ENCODE results near the gene GUCY2C.

Gene GUCY2C

DNA sequence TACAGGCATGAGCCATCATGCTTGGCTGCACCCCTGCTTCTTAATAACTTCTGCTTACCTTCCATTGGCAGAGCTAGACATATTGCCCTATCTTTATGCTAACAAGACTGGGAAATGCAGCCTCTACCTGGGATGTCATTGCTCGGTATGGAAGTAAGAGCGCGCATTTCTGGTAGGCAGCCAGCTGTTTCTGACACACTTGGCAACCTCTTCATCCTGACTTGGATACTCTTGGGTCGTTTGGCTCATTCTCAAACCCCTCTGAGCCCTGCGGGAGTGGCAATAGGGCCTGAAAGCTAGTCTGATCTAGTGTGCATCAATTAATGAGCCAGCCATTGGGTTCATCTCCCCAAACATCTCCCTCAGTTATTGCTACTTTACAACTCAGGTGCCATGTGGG, 123.3 kb downstream of the GUCY2C start:
- TF ChIP-seq, protein P1, sequence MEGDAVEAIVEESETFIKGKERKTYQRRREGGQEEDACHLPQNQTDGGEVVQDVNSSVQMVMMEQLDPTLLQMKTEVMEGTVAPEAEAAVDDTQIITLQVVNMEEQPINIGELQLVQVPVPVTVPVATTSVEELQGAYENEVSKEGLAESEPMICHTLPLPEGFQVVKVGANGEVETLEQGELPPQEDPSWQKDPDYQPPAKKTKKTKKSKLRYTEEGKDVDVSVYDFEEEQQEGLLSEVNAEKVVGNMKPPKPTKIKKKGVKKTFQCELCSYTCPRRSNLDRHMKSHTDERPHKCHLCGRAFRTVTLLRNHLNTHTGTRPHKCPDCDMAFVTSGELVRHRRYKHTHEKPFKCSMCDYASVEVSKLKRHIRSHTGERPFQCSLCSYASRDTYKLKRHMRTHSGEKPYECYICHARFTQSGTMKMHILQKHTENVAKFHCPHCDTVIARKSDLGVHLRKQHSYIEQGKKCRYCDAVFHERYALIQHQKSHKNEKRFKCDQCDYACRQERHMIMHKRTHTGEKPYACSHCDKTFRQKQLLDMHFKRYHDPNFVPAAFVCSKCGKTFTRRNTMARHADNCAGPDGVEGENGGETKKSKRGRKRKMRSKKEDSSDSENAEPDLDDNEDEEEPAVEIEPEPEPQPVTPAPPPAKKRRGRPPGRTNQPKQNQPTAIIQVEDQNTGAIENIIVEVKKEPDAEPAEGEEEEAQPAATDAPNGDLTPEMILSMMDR (conservative IDR thresholded peaks at IDR 0.05; ENCODE audit: control insufficient read depth, insufficient read depth, low read depth, low read length) = no peak
- DNase-seq (ENCODE audit: low read depth) = no peak

DNA sequence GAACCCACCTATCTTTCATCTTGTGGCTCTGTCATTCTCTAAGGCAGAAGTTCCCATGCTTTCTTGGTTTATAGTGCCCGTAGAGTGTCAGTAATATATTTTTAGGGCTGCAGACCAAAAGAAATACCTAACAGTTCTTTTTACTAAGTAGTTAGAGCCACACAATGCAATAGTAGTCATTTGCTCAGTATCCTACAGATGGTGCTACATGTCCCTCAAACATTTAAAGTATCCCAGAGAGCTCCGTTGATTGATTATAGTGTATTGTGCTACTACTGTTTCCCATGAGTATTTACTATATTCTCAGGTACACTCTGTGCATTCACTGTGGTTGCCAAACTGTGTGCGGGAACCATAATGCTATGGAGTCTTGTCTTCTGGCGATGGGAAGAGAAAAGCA, 124.0 kb downstream of the GUCY2C start:
- H3K4me3 ChIP-seq (ENCODE audit: control insufficient read depth, low read depth, low read length) = no peak overlapping the region
- DNase-seq (ENCODE audit: low read depth) = no peak
- TF ChIP-seq, protein P1 (conservative IDR thresholded peaks at IDR 0.05; ENCODE audit: control insufficient read depth, insufficient read depth, low read depth, low read length) = no peak

More for the DNA sequence above, 123.3 kb downstream of the GUCY2C start:
- no peak overlapping the region for H3K4me3 ChIP-seq (ENCODE audit: control insufficient read depth, low read depth, low read length)

DNA sequence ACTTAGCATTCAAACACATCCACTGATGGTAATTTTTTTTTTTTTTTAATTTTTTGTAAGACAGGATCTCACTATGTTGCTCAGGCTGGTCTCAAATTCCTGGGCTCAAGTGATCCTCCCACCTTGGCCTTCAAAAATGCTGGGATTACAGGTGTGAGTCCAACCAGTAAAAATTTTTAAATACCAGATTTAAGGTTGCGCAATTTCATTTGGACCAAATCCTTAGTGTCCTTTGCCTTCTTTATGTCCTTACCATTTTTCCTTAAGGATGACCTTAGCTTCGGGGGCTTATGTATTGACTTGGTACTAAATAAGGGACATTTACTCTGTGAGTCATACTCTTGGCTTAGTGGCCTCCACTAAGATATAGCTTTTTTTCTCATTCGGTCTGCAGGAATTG, 124.6 kb downstream of the GUCY2C start:
- no peak for DNase-seq (ENCODE audit: low read depth)
- TF ChIP-seq, protein P1 (conservative IDR thresholded peaks at IDR 0.05; ENCODE audit: control insufficient read depth, insufficient read depth, low read depth, low read length) = no peak

DNA sequence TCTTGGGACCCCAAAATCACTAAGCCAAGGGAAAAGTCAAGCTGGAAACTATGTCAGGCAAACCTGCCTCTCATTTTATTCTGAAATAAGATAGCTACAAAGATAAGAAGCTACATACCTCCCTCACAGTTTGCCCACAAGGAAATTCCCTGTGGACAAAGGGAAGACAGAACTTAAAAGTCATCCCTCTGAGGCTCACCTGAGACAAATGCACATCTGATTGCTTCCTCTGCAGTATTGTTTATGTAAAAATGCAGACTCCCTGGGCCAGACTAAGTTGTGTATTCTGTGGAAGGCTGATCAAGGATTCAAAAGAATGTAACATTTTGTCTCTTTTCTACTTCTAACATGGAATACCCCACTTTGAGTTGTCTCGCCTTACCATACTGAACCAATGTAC, 126.2 kb downstream of the GUCY2C start:
- TF ChIP-seq, protein P1 (conservative IDR thresholded peaks at IDR 0.05; ENCODE audit: control insufficient read depth, insufficient read depth, low read depth, low read length) = no peak
- DNase-seq (ENCODE audit: low read depth) = no peak

More for the DNA sequence above, 124.6 kb downstream of the GUCY2C start:
- H3K4me3 ChIP-seq (ENCODE audit: control insufficient read depth, low read depth, low read length) = no peak overlapping the region

DNA sequence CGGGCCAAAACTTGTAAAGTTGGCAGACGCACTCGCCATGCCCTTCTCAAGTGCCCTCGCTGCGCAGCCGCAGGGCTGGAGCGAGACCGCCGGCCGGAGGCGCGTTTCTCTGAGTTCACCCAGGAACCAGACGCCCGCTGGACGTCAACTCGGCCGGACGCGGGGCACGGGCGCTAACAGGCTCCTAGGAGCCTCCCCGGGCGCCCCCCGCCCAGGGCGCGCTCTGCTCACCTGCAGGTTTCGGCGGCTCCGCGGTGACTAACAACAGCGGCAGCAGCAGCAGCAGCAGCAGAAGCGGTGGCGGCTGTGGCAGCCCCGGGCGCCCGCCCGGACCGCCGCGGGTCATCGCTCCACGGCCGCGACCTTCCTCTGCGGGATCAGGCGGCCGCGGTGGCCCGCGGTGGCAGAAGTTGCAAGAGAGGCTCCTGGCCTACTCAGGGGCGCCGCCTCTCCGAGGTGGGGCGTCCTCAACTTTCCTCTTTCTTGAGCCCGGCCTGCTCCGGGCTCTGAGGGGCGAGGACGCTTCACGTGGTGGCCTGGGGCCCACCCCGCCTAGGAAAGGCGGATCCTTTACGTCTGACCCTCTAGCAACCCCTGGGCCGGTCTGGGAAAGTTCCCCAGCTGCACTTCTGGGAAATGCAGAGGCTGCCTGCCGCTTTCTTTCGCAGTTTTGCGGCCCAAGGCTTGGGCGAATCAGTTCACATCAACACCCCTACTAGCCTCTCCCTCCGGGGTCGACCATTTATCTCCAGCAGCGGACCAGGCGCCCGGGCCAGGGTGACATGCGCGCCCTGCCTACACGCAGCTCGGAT, 128.8 kb downstream of the GUCY2C start, which contains the start of gene PLBD1:
PLBD1 (minus strand) TSS at position 533 of the 812 bp plus-strand sequence; CDS start at position 346, 187 bp downstream.
- H3K4me3 ChIP-seq (ENCODE audit: control insufficient read depth, low read depth, low read length) = peak within 1 kb of the TSS; percentile 44
- peak; percentile 50 for DNase-seq (ENCODE audit: low read depth)
- TF ChIP-seq, protein P1 (conservative IDR thresholded peaks at IDR 0.05; ENCODE audit: control insufficient read depth, insufficient read depth, low read depth, low read length) = no peak

More for the DNA sequence above, 126.2 kb downstream of the GUCY2C start:
- H3K4me3 ChIP-seq (ENCODE audit: control insufficient read depth, low read depth, low read length) = no peak overlapping the region

DNA sequence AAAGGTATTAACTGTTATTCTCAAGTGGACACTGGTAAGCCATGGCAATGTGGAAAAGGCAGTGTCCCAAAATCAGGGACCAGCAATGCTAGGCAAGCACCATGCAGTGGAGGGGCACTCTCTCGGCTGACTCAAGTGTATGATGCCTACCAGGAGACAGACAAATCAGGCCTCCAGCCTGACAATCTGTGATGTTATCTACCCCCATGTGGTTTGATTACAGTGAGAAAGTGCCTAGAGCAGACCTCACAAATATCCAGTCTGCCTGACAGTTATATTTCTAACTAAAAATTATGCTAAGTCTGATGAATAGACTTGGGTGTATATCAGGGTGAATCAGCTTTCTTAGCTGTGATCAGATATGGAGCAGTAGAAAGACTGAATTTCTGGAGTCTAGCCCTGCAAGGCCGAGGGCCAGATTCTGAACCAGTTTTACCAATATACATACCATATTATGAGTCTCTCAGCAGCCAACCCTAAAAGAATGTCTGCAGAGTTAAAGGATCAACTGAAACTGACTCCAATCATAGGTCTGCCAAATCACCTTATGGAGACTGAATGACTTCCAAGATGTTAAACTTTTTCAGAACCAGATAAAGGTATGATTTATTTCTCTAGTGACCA, 132.0 kb downstream of the GUCY2C start:
- TF ChIP-seq, protein P1 (conservative IDR thresholded peaks at IDR 0.05; ENCODE audit: control insufficient read depth, insufficient read depth, low read depth, low read length) = no peak
- no peak for DNase-seq (ENCODE audit: low read depth)
- no peak overlapping the region for H3K4me3 ChIP-seq (ENCODE audit: control insufficient read depth, low read depth, low read length)
